GM12891 (cell line): ENCODE measurements around the gene SURF4.

Experiments
- PAX5 ChIP-seq: IDR thresholded peaks from 2 replicates; pipeline ENCODE4 v1.6.1; 2011; ENCODE audit warnings: low read length, moderate library complexity, mild to moderate bottlenecking; ENCODE audit not compliant: insufficient read depth, severe bottlenecking
- POLR2A ChIP-seq: IDR thresholded peaks from 2 replicates; pipeline ENCODE4 v1.6.1; 2011; ENCODE audit warnings: low read depth, low read length, control low read depth
- POLR2AphosphoS5 ChIP-seq: IDR thresholded peaks from 2 replicates; pipeline ENCODE4 v1.6.1; 2011; ENCODE audit warnings: low read depth, low read length, control low read depth
- POU2F2 ChIP-seq: IDR thresholded peaks from 2 replicates; pipeline ENCODE4 v1.6.1; 2011; ENCODE audit warnings: low read depth, mild to moderate bottlenecking, control low read depth, low read length, moderate library complexity
- SPI1 ChIP-seq: IDR thresholded peaks from 2 replicates; pipeline ENCODE4 v1.6.1; 2011; ENCODE audit warnings: low read depth, low read length, control low read depth
- TAF1 ChIP-seq: IDR thresholded peaks from 2 replicates; pipeline ENCODE4 v1.6.1; 2011; ENCODE audit warnings: low read depth, low read length, control low read depth

- no peak for TF ChIP-seq POLR2A
- no peak for TF ChIP-seq POLR2AphosphoS5
- no peak for TF ChIP-seq SPI1
- TF ChIP-seq TAF1: no peak
- TF ChIP-seq POU2F2: no peak
- no peak for TF ChIP-seq PAX5
Measured at GRCh38 chr9:133385452-133385851, 9.6 kb upstream of the SURF4 start.
